SH-SY5Y (cell line): Measurements from ENCODE around the gene EFCAB12.

Experiments used
- GATA2 ChIP-seq: IDR thresholded peaks from 2 replicates; pipeline ENCODE4 v1.6.1; 2011; ENCODE audit warnings: mild to moderate bottlenecking, low read depth, low read length
- GATA3 ChIP-seq: IDR thresholded peaks from 2 replicates; pipeline ENCODE4 v1.6.1; 2011; ENCODE audit warnings: low read depth, mild to moderate bottlenecking, low read length, moderate library complexity

DNA sequence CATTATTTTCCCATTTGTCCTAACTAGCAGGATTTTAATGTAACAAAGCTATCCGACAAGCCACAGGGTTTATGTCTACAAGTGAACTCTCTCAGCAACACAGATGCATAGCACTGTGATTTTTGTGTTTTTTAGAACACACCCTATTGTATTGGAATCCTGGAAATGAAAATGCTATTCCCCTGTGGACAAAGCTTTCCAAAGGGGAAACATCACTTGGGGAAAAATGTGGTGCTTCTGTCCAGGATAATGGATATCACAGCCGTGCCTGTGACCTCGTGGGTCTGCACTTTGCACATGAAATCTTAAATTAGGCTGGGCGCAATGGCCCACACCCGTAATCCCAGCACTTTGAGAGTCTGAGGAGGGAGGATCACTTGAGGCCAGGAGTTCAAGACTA is 60.6 kb downstream of the EFCAB12 start:
- TF ChIP-seq GATA2 (no peak), GATA3 (no peak)
